GM19239 (cell line): Measurements from ENCODE around the gene STAG2.

Experiments
- DNase-seq: peaks from one replicate; pipeline ENCODE4 v3.0.0; 2011; ENCODE audit warnings: low spot score; ENCODE audit not compliant: insufficient read length
- FAIRE-seq: peaks from 2 replicates; lab custom pipeline; 2011; peaks lifted over from hg19 to GRCh38; lab: Jason Lieb, UNC

The STAG2 gene

GRCh38 chrX:123971982-123972381, 10.5 kb downstream of the STAG2 start:
- FAIRE-seq, result no peak
- DNase-seq, result no peak

- FAIRE-seq (no peak), DNase-seq (no peak)
These were observed 12.4 kb downstream of the STAG2 start for GRCh38 chrX:123973921-123974320.

DNA sequence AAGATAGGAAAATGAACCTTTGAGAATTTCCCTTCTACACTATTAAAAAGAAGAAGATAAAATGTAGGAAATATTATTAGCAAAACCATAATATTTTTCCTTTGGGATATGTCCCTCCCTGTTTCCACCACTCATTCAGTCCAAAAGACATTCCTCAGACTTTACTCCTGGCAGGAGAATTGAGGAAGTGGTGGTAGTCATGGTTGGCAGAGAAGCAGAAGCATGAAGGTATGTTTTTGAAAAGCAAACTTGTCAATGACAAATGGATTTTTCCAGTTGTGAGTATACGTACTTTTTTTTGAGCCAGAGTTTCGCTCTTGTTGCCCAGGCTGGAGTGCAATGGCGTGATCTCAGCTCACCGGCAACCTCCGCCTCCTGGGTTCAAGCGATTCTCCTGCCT, 13.7 kb downstream of the STAG2 start:
- no peak for FAIRE-seq
- no peak for DNase-seq

GRCh38 chrX:123976706-123977316, 15.3 kb downstream of the STAG2 start:
- DNase-seq (no peak), FAIRE-seq (peak; percentile 87)

DNA sequence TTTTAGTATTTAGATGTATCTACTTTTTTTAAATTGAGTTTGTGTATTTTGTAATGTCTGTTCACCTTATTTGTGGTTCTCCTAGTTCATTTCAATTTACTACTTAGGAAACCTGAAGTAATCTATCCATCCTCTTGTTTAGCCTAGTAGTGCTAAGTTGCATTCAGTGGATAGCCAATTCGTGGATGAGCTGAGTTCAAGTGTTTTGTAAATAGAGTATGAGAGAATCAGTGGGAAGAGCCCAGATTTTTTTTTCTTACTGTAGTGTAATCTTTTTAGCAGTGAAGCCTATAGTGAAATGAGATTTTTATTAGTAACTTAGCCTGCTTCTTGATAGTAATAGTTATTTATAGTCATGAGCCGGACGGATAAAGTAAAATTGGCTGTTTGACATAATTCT, 21.7 kb downstream of the STAG2 start:
- peak; percentile 33 for FAIRE-seq

GRCh38 chrX:123986377-123986776, 24.9 kb downstream of the STAG2 start:
- FAIRE-seq, result peak; percentile 49

More for the DNA sequence above, 21.7 kb downstream of the STAG2 start:
- DNase-seq, result no peak

DNA sequence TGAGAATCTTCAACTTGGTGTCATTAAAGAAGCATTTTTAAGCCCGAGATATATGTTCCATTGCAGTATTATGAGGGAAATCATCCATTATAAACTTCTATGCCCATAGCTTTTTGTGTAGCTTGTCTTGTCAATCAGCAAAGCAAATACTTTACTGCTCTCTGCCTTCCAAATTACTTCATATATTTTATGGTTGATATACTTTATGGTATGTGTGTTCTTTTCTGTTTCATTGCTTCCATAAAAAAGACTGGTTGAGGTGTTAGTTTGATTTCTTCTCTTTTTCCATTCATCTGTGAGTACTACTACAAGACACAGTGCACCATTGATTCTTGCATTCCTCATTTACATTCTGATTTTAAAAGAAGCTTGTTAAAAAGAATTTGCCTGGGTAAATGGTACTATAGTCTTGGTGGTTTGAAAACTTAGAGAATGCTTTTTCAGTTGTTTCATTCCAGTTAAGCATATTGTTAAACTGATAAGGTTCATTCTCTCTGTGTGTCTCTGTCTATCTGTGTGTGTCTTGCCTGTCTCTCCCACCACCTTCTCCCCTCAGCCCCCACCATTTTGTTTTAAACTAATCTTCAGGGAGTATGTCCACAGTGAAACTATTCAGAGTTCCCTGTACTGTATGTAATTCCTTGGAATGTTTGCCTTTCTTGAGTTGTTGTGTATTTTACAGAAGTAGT, 27.1 kb downstream of the STAG2 start:
- DNase-seq (no peak), FAIRE-seq (no peak)

More at GRCh38 chrX:123986377-123986776, 24.9 kb downstream of the STAG2 start:
- DNase-seq, result no peak

DNA sequence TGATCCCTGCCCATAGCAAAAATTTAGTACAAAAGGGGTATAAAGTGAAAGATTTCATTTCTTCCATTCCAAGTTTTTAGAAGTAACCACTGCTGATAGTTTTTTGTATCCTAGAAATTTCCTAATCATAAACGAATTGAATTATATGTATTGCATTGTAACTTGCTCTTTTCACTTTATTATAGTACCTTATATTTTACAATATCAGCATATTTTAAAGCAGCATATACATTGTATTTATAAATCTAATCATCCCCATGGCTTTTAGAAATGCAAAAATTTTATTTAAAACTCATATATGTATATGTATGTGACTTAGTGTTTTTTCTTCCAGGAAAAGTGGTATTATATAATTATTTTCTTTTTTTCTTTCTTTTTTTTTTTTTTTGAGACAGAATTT, 27.7 kb downstream of the STAG2 start:
- DNase-seq (no peak), FAIRE-seq (no peak)

DNA sequence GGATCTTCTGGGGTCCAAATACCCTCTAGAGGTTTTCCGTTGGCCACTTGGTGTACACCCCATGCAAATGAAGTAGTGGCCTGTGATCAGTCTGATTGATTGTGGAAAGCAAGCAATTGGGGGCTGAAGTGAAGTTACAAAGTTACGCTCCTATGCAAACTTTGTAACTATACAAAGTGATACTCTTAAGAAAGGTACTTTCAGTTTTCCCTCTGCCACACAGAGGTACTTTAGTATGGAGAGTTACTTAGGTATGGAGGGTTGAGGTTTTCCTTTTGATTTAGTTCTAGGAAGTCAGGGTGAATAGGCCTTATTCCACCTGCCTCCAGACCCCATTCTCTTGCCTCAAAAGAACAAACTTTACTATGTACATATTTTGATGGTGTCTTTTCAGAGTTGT, 28.7 kb downstream of the STAG2 start:
- FAIRE-seq, result peak; percentile 82
- DNase-seq, result no peak

- no peak for DNase-seq
- FAIRE-seq, result no peak
These were observed 29.1 kb downstream of the STAG2 start for GRCh38 chrX:123990602-123991001.

- DNase-seq, result no peak
- no peak for FAIRE-seq
These were observed 31.8 kb downstream of the STAG2 start for GRCh38 chrX:123993326-123993725.

DNA sequence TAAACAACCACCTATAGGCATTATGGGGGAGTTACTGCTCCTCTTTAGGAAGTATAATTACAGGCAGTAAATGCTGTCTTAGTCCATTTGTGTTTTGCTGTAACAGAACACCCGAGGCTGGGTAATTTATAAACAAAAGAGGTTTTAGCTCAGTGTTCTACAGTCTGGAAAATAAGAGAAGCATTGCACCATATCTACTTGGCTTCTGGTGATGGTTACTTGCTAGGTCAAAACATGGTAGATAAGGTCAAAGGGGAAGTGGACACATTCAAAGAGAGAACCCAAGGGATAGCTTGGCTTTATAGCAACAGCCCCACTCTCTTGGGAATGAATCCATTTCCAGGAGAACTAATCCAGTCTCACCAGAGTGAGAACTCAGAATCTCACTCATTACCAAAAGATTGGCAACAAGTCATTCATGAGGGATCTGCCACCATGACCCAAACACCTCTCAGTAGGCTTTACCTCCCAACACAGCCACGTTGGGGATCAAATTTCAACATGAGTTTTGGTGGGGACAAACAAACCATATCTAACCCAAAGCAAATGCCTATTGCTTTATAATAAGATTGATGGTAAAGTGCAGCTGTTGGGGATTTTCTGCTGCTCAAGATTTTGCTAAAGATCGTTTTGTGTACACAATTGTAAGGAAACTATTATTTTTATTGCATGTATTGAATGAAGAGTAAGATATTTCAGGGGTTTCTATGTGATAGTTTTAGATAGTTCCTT, 32.6 kb downstream of the STAG2 start:
- DNase-seq (no peak), FAIRE-seq (peak; percentile 31)

GRCh38 chrX:123994730-123995129, 33.2 kb downstream of the STAG2 start:
- peak; percentile 82 for FAIRE-seq

DNA sequence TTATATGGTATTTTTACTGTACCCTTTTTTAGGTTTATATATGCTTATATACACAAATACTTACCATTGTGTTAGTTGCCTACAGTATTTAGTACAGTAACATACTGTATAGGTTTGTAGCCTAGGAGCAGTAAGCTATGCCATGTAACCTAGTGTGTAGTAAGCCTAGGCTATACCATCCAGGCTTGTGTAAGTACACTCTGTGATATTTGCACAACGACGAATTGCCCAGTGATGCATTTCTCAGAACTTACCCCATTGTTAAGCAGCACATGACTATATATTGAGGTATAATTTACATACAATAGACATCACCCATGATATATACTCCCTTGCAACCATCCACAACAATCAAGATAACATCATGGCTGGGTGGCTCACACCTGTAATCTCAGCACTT, 40.1 kb downstream of the STAG2 start:
- DNase-seq (no peak), FAIRE-seq (no peak)

More at GRCh38 chrX:123994730-123995129, 33.2 kb downstream of the STAG2 start:
- no peak for DNase-seq

GRCh38 chrX:124005228-124005627, 43.7 kb downstream of the STAG2 start:
- no peak for DNase-seq
- FAIRE-seq, result no peak

DNA sequence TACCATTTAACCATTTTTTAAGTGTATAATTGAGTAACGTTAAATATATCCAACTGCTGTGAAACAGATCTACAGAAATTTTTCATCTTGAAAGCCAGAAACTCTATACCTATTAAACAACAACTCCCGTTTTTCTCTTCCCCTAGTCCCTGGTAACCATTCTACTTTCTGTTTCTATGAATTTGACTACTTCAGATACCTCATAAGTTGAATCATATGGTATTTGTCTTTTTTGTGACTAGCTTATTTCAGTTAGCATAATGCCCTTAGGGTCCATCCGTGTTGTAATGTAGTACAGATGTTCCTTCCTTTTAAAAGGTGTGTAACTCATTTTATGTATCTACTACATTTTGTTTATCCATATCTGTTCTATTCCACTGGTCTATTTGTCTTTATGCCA, 48.7 kb downstream of the STAG2 start:
- peak; percentile 85 for FAIRE-seq
- no peak for DNase-seq

GRCh38 chrX:124010566-124010965, 49.1 kb downstream of the STAG2 start:
- FAIRE-seq (no peak), DNase-seq (no peak)

DNA sequence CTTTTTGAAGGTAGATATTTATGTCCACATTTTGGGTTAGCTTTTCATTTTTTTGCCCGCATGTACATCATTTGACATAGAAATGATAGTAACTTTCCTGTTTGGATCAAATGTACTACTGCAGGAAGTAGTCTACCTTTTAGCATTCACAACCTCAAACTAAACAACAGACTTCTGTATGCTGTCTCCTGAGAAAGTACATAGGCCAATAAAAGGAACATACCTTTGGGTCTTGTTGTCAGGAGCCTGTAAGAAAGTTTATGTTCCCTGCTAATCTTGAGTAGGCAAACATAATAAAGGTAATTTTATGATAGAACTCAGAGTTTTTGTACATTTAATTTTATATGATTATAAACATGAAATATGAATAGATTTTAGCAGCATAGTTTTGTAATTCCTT, 54.2 kb downstream of the STAG2 start:
- DNase-seq (no peak), FAIRE-seq (peak; percentile 18)

DNA sequence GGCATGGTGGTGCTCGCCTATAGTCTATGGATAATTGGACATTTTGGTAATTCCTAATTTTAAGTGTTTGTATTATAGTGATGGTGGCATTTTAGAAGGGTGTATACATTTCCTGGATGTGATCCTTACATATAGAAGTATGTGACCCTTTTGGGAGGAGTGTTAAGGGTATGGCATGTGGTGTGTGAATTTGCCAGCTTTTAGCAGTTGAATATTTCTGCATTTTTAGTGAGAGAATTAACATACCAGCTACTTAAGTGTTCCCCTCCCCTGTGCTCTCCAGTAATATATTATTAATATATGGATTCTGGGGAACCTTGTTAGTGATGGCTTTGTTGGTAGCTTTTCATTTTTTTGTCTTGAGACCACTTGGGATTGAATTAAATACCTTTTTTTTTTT, 55.3 kb downstream of the STAG2 start:
- FAIRE-seq (no peak), DNase-seq (no peak)

DNA sequence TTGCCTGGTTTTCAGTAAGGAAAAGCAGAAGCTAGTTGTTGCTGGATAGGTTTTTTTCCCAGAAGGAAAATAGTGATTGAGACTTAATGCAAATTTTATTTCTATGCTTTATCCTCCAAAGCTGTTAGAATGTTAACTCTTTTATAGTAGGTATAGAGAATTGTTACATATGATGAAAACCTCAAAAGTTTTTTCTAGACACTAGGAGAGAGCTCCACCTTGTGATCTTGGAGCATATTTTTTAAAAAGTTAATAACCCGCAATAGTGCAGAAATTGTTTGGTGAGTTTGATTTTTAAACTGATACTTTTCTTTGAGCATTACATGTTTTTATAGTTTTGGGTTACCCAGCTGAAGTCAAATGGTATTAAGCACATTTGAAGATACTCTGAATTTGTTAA, 56.5 kb downstream of the STAG2 start:
- no peak for DNase-seq
- FAIRE-seq, result peak; percentile 70

- DNase-seq (no peak), FAIRE-seq (peak; percentile 65)
These were observed 62.3 kb downstream of the STAG2 start for GRCh38 chrX:124023838-124024238.
